Activated CD8-positive, alpha-beta memory T cell treated with anti-CD3 and anti-CD28 coated beads, Interleukin-2, amount 10 ng/mL, durations not matched to agents 7 days and 5 days (primary cell): ENCODE data around the gene RAE1. TPM values are rescaled to one million over a fixed set of nuclear protein-coding genes. Genes with fewer than 3 reads are reported as not detected.

Source experiments
- ATAC-seq: fragments of 150-1000 bp; cut with Tn5 transposase; one replicate; pipeline ENCODE4 v1.10.0; 2021; ENCODE audit warnings: moderate library complexity
- CTCF ChIA-PET: fragments of 350-600 bp; sonication (Branson Sonifier 250); formaldehyde crosslinking; loops from one replicate; lab custom pipeline; 2021; ENCODE audit warnings: antibody characterized with exemption; lab: Charles Lee
- DNase-seq: peaks from one replicate; pipeline ENCODE4 v3.0.0-alpha.2; 2020
- H3K27ac Mint-ChIP-seq: one replicate; pipeline ENCODE4 v1.8.0; 2021; ENCODE audit warnings: mild to moderate bottlenecking, mixed read lengths
- H3K27me3 Mint-ChIP-seq: one replicate; pipeline ENCODE4 v1.8.0; 2021; ENCODE audit warnings: mixed read lengths
- H3K36me3 Mint-ChIP-seq: one replicate; pipeline ENCODE4 v1.8.0; 2021; ENCODE audit warnings: mild to moderate bottlenecking, mixed read lengths
- H3K4me1 Mint-ChIP-seq: one replicate; pipeline ENCODE4 v1.8.0; 2021; ENCODE audit warnings: mixed read lengths
- H3K4me3 Mint-ChIP-seq: one replicate; pipeline ENCODE4 v1.8.0; 2021; ENCODE audit warnings: mild to moderate bottlenecking, moderate library complexity, mixed read lengths
- H3K9me3 Mint-ChIP-seq: one replicate; pipeline ENCODE4 v1.8.0; 2022; ENCODE audit warnings: low read depth, mixed read lengths
- total RNA-seq, 2 experiments: library from RNA; stranded (reverse); gene quantifications; one replicate each; pipeline ENCODE4 v1.2.3, GENCODE V29; 2021

RAE1 gene
- total RNA-seq, 2 experiments from 2014 or later = 31.4 to 37.5 TPM

GRCh38 chr20:57369596-57369995 is 18.5 kb downstream of the RAE1 start:
- ATAC-seq (no peak), DNase-seq (no peak)
- CTCF ChIA-PET = interaction anchor here (0.7 to 1.1 kb wide), 5 partner anchors 10 to 129 kb away, joined by 3 read pairs; no protein-coding TSS in a partner anchor
- Mint-ChIP-seq H3K27me3 (no peaks in the 10 kb centered on the region), H3K9me3 (no peaks in the 10 kb centered on the region), H3K4me3 (no peak overlapping the region), H3K27ac (no peak overlapping the region), H3K4me1 (peaks cover 15% of the 10 kb centered on the region), H3K36me3 (peaks cover 66% of the 10 kb centered on the region)

- Mint-ChIP-seq H3K9me3 (no peaks in the 10 kb centered on the region), H3K36me3 (peaks cover 67% of the 10 kb centered on the region), H3K27me3 (no peaks in the 10 kb centered on the region), H3K4me3 (no peak overlapping the region), H3K4me1 (peaks cover 15% of the 10 kb centered on the region), H3K27ac (peak overlapping the region; percentile 34)
- ATAC-seq (no peak), DNase-seq (no peak)
- CTCF ChIA-PET = interaction anchor here (0.9 kb wide), 2 partner anchors 9 to 125 kb away, joined by 3 read pairs; no protein-coding TSS in a partner anchor
Measured at GRCh38 chr20:57370316-57370715, 19.3 kb downstream of the RAE1 start.

GRCh38 chr20:57371363-57371762 is 20.3 kb downstream of the RAE1 start:
- Mint-ChIP-seq H3K27ac (peak overlapping the region; percentile 13), H3K27me3 (no peaks in the 10 kb centered on the region), H3K9me3 (no peaks in the 10 kb centered on the region), H3K4me1 (peaks cover 15% of the 10 kb centered on the region), H3K36me3 (peaks cover 63% of the 10 kb centered on the region), H3K4me3 (no peak overlapping the region)
- no peak for ATAC-seq
- CTCF ChIA-PET = interaction anchor here (0.8 kb wide), 1 partner anchor 8 kb away, joined by 4 read pairs; no protein-coding TSS in a partner anchor
- no peak for DNase-seq

- no peak overlapping the region for H3K4me3 Mint-ChIP-seq
Measured at GRCh38 chr20:57372157-57372556, 21.1 kb downstream of the RAE1 start.

GRCh38 chr20:57372581-57373350 is 21.7 kb downstream of the RAE1 start:
- DNase-seq (no peak), ATAC-seq (no peak)
- Mint-ChIP-seq H3K4me1 (peaks cover 24% of the 10 kb centered on the region), H3K27ac (no peak overlapping the region), H3K9me3 (no peaks in the 10 kb centered on the region), H3K36me3 (peaks cover 61% of the 10 kb centered on the region), H3K4me3 (no peak overlapping the region), H3K27me3 (no peaks in the 10 kb centered on the region)
- CTCF ChIA-PET = interaction anchor here (1.1 kb wide), 1 partner anchor 9 kb away, joined by 6 read pairs; no protein-coding TSS in a partner anchor

More at GRCh38 chr20:57372157-57372556, 21.1 kb downstream of the RAE1 start:
- CTCF ChIA-PET = interaction anchor here (0.8 kb wide), 1 partner anchor 9 kb away, joined by 4 read pairs; no protein-coding TSS in a partner anchor
- no peaks in the 10 kb centered on the region for H3K27me3 Mint-ChIP-seq
- H3K4me1 Mint-ChIP-seq = peaks cover 18% of the 10 kb centered on the region
- DNase-seq = no peak
- ATAC-seq = no peak
- H3K27ac Mint-ChIP-seq = no peak overlapping the region
- H3K9me3 Mint-ChIP-seq = no peaks in the 10 kb centered on the region
- peaks cover 59% of the 10 kb centered on the region for H3K36me3 Mint-ChIP-seq

- H3K9me3 Mint-ChIP-seq = no peaks in the 10 kb centered on the region
- no peak for ATAC-seq
- DNase-seq = no peak
- CTCF ChIA-PET = interaction anchor here (0.8 to 2.0 kb wide), 3 partner anchors 17 to 121 kb away, joined by 3 to 6 read pairs (median 3); no protein-coding TSS in a partner anchor
- no peaks in the 10 kb centered on the region for H3K27me3 Mint-ChIP-seq
- H3K36me3 Mint-ChIP-seq = peaks cover 59% of the 10 kb centered on the region
- H3K4me3 Mint-ChIP-seq = no peak overlapping the region
- peaks cover 38% of the 10 kb centered on the region for H3K4me1 Mint-ChIP-seq
- H3K27ac Mint-ChIP-seq = peak overlapping the region; percentile 29
Measured at GRCh38 chr20:57374343-57374930, 23.4 kb downstream of the RAE1 start.

- CTCF ChIA-PET = interaction anchor here (1.1 to 2.0 kb wide), 2 partner anchors 25 to 121 kb away, joined by 3 to 6 read pairs; no protein-coding TSS in a partner anchor
- Mint-ChIP-seq H3K27ac (no peak overlapping the region), H3K4me1 (peaks cover 43% of the 10 kb centered on the region), H3K9me3 (no peaks in the 10 kb centered on the region), H3K36me3 (peaks cover 53% of the 10 kb centered on the region), H3K27me3 (no peaks in the 10 kb centered on the region), H3K4me3 (no peak overlapping the region)
- DNase-seq (no peak), ATAC-seq (no peak)
Measured at GRCh38 chr20:57374931-57375651, 24.0 kb downstream of the RAE1 start.

- Mint-ChIP-seq H3K4me1 (peaks cover 45% of the 10 kb centered on the region), H3K27ac (no peak overlapping the region), H3K9me3 (no peaks in the 10 kb centered on the region), H3K36me3 (peaks cover 48% of the 10 kb centered on the region), H3K4me3 (no peak overlapping the region), H3K27me3 (no peaks in the 10 kb centered on the region)
- ATAC-seq (no peak), DNase-seq (no peak)
- CTCF ChIA-PET = interaction anchor here (2.0 kb wide), 1 partner anchor 120 kb away, joined by 6 read pairs; no protein-coding TSS in a partner anchor
Measured at GRCh38 chr20:57375652-57376230, 24.7 kb downstream of the RAE1 start.

- no peak overlapping the region for H3K27ac Mint-ChIP-seq
- ATAC-seq (no peak), DNase-seq (no peak)
- CTCF ChIA-PET = interaction anchor here (1.0 to 5.0 kb wide), 2 partner anchors 119 to 217 kb away, joined by 4 to 27 read pairs; no protein-coding TSS in a partner anchor
- peaks cover 38% of the 10 kb centered on the region for H3K36me3 Mint-ChIP-seq
- no peaks in the 10 kb centered on the region for H3K27me3 Mint-ChIP-seq
- peaks cover 42% of the 10 kb centered on the region for H3K4me1 Mint-ChIP-seq
- no peaks in the 10 kb centered on the region for H3K9me3 Mint-ChIP-seq
- H3K4me3 Mint-ChIP-seq = no peak overlapping the region
Measured at GRCh38 chr20:57377350-57377749, 26.3 kb downstream of the RAE1 start.

GRCh38 chr20:57378107-57378506 is 27.1 kb downstream of the RAE1 start:
- no peak overlapping the region for H3K27ac Mint-ChIP-seq
- H3K36me3 Mint-ChIP-seq = peaks cover 38% of the 10 kb centered on the region
- H3K9me3 Mint-ChIP-seq = no peaks in the 10 kb centered on the region
- no peak for ATAC-seq
- H3K27me3 Mint-ChIP-seq = no peaks in the 10 kb centered on the region
- DNase-seq = no peak
- no peak overlapping the region for H3K4me3 Mint-ChIP-seq
- H3K4me1 Mint-ChIP-seq = peaks cover 48% of the 10 kb centered on the region
- CTCF ChIA-PET = interaction anchor here (1.0 to 5.0 kb wide), 2 partner anchors 12 to 118 kb away, joined by 4 to 27 read pairs; no protein-coding TSS in a partner anchor

GRCh38 chr20:57378646-57379262 is 27.7 kb downstream of the RAE1 start:
- Mint-ChIP-seq H3K9me3 (no peaks in the 10 kb centered on the region), H3K36me3 (peaks cover 32% of the 10 kb centered on the region), H3K27me3 (no peaks in the 10 kb centered on the region), H3K4me3 (no peak overlapping the region), H3K4me1 (peaks cover 53% of the 10 kb centered on the region), H3K27ac (peak overlapping the region; percentile 39)
- no peak for DNase-seq
- ATAC-seq = no peak
- CTCF ChIA-PET = interaction anchor here (0.9 to 5.0 kb wide), 12 partner anchors 9 to 236 kb away, joined by 3 to 27 read pairs (median 4); no protein-coding TSS in a partner anchor

GRCh38 chr20:57379263-57379647 is 28.2 kb downstream of the RAE1 start:
- no peaks in the 10 kb centered on the region for H3K9me3 Mint-ChIP-seq
- peaks cover 52% of the 10 kb centered on the region for H3K4me1 Mint-ChIP-seq
- ATAC-seq (peak; percentile 24), DNase-seq (no peak)
- peaks cover 29% of the 10 kb centered on the region for H3K36me3 Mint-ChIP-seq
- H3K27ac Mint-ChIP-seq = peak overlapping the region; percentile 25
- CTCF ChIA-PET = interaction anchor here (0.9 to 5.0 kb wide), 13 partner anchors 9 to 236 kb away, joined by 3 to 27 read pairs (median 4); no protein-coding TSS in a partner anchor
- H3K4me3 Mint-ChIP-seq = no peak overlapping the region
- no peaks in the 10 kb centered on the region for H3K27me3 Mint-ChIP-seq
